ENCODE results near the gene LRP5.
"Not testable (repeated sequence)": the region's sequence is repeated elsewhere in the genome, so short reads cannot be mapped to it uniquely, and the experiment has no call there.

LRP5 gene

DNA sequence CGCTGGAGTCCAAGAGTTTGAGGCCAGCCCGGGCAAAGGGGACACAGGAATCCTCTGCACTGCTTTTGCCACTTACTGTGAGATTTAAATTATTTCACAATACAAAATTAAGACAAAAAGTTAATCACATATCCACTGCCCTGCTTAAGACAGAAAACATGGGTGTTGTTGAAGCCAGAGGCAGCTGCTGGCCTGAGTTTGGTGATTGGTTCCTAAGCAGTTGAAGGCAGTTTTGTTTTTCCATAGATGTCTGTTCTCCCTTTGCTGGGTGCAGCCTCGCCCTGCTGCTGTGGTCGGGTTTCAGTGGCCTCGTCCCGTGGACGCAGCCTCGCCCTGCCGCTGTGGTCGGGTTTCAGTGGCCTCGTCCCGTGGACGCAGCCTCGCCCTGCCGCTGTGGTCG lies 77.9 kb downstream of the LRP5 start:
- Histone ChIP-seq H3K9ac (ENCODE audit: low read depth, low read length) (no peak overlapping the region), H3K27me3 (ENCODE audit: insufficient read depth, low read length) (no peaks in the 10 kb centered on the region), H3K4me1 (ENCODE audit: insufficient read depth, low read length) (no peaks in the 10 kb centered on the region), H3K4me3 (ENCODE audit: low read length) (no peak overlapping the region), H3K27ac (ENCODE audit: low read depth, low read length) (no peak overlapping the region), H3K36me3 (ENCODE audit: insufficient read depth, low read length) (peaks cover 38% of the 10 kb centered on the region), H3K9me3 (ENCODE audit: insufficient read depth, low read depth, low read length) (no peaks in the 10 kb centered on the region)
- 97% methylated on average over 16 of the region's 16 CpGs for WGBS

DNA sequence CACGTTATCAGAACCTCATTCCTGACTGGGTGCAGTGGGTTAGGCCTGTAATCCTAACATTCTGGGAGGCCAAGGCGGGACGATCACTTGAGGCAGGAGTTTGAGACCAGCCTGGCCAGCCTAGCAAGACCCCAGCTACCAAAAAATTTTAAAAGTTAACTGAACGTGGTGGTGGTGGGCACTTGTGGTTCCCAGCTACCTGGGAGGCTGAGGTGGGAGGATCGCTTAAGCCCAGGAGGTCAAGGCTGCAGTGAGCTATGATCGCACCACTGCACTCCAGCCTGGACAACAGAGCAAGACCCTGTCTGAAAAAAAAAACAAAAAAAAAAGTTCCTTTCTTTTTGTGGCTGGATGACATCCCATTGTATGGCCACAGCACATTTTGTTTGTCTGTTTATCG lies 80.4 kb downstream of the LRP5 start:
- Histone ChIP-seq H3K36me3 (ENCODE audit: insufficient read depth, low read length) (peaks cover 28% of the 10 kb centered on the region), H3K9me3 (ENCODE audit: insufficient read depth, low read depth, low read length) (no peaks in the 10 kb centered on the region), H3K9ac (ENCODE audit: low read depth, low read length) (no peak overlapping the region), H3K4me3 (ENCODE audit: low read length) (no peak overlapping the region), H3K27ac (ENCODE audit: low read depth, low read length) (no peak overlapping the region), H3K27me3 (ENCODE audit: insufficient read depth, low read length) (no peaks in the 10 kb centered on the region), H3K4me1 (ENCODE audit: insufficient read depth, low read length) (no peaks in the 10 kb centered on the region)
- 96% methylated on average over 7 of the region's 7 CpGs for WGBS

DNA sequence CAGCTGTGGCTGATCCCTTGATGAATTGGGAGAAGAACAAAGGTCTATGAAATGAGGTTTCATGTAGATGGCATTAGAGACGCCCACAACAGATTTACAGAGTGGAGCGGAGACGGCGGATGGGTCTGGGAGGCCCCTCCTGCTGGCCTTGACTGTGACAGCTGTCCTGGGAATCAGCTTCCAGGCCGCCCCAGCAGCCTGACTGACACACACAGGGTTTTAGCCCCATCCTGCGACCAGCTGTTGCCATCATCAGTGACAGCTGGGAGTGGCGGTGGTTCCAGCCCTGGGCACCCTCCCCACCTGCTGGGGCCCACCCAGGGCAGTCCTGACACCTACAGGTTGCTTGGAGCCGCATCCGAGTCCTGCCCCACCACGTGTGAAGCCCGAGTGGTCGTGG lies 84.1 kb downstream of the LRP5 start:
- WGBS: 93% methylated on average over 12 of the region's 12 CpGs
- H3K9ac ChIP-seq (ENCODE audit: low read depth, low read length): no peak overlapping the region; the same call in 1 of the 2 replicates
- H3K27ac ChIP-seq (ENCODE audit: low read depth, low read length): no peak overlapping the region
- no peak overlapping the region for H3K4me3 ChIP-seq (ENCODE audit: low read length)
- H3K9me3 ChIP-seq (ENCODE audit: insufficient read depth, low read depth, low read length): no peaks in the 10 kb centered on the region
- H3K27me3 ChIP-seq (ENCODE audit: insufficient read depth, low read length): no peaks in the 10 kb centered on the region
- no peaks in the 10 kb centered on the region for H3K4me1 ChIP-seq (ENCODE audit: insufficient read depth, low read length)
- H3K36me3 ChIP-seq (ENCODE audit: insufficient read depth, low read length): peaks cover 9% of the 10 kb centered on the region

DNA sequence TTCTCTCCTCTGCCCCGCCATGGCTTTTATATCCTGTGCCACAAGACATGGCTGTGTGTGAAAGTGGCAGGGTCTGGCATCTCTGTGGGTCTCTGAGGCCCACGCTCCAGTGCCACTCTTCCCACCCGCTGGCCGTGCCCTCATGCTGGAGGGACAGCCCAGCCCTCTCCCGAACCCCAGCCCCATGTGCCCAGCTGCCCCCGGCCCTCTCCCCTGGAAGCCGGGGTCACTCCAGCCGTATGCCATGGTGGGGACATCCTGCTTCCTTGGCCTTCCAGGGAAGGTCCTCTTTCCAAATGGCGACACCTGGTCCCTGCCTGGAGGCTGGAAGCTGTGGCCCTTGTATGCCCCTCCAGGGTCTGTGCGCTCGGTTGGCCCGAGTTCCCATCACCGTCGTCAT lies 84.9 kb downstream of the LRP5 start:
- H3K36me3 ChIP-seq (ENCODE audit: insufficient read depth, low read length): peaks cover 4% of the 10 kb centered on the region
- no peaks in the 10 kb centered on the region for H3K4me1 ChIP-seq (ENCODE audit: insufficient read depth, low read length)
- no peaks in the 10 kb centered on the region for H3K9me3 ChIP-seq (ENCODE audit: insufficient read depth, low read depth, low read length)
- 95% methylated on average over 14 of the region's 14 CpGs for WGBS
- H3K27ac ChIP-seq (ENCODE audit: low read depth, low read length): no peak overlapping the region
- H3K9ac ChIP-seq (ENCODE audit: low read depth, low read length): no peak overlapping the region
- no peak overlapping the region for H3K4me3 ChIP-seq (ENCODE audit: low read length)
- H3K27me3 ChIP-seq (ENCODE audit: insufficient read depth, low read length): no peaks in the 10 kb centered on the region

DNA sequence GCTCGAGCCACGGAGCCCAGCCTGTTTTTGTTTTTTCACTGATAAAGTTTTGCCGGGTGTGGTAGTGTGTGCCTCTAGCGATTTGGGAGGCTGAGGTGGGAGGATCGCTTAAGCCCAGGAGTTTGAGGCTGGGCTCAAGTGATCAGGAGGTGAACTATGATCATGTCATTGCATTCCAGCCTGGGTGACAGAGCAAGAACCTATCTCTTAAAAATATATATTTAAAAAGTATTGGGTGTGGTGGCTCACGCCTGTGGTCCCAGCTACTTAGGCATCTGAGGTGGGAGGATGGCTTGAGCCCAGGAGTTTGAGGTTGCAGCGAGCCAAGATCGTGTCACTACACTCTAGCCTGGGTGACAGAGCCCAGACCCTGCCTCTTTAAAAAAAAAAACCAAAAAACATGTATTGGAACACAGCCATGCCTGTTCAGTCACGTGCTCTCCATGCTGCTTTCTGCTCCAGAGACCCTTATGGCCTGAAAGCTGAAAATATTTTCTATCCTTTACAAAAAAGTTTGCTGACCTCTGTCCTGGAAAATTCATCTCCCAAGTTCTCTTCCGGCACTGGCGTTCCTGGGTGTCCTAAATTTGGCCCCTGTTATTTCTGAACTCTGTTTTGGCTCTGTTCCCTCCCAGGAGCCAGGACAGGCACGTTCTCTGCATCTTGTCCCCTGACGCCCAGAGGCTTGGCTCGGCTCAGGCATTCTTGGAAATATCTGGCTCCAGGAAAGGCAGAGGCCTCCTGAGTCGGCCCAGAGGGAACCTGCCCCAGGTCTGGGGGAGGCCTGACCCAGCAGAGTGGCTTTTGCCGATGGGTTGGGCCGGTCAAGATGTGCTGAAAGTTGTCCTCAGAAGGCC lies 86.8 kb downstream of the LRP5 start:
- H3K36me3 ChIP-seq (ENCODE audit: insufficient read depth, low read length): peaks cover 15% of the 10 kb centered on the region
- WGBS: 93% methylated on average over 17 of the region's 17 CpGs
- H3K27ac ChIP-seq (ENCODE audit: low read depth, low read length): no peak overlapping the region
- H3K9me3 ChIP-seq (ENCODE audit: insufficient read depth, low read depth, low read length): no peaks in the 10 kb centered on the region
- H3K9ac ChIP-seq (ENCODE audit: low read depth, low read length): no peak overlapping the region
- no peak overlapping the region for H3K4me3 ChIP-seq (ENCODE audit: low read length)
- no peaks in the 10 kb centered on the region for H3K27me3 ChIP-seq (ENCODE audit: insufficient read depth, low read length)
- no peaks in the 10 kb centered on the region for H3K4me1 ChIP-seq (ENCODE audit: insufficient read depth, low read length)

DNA sequence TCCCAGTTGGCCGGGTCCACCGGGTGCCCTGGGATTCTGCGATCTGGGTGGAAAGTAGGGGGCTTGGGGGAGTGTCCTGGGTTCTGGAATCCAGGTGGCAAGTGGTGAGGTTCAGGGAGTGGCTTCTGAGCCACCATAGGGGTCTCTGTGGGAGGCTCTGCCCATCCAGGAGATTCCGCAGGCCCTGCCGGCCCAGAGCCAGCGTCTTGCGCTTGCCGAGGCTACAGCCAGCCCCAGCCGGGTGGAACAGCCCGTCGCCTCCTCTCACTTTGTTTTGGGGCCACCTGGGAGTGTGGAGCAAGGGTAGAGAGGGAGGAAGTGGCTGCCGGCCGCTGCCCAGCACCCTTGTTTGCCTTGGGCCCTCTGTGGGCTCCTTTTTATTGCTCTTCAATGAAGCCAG lies 87.5 kb downstream of the LRP5 start:
- WGBS: 93% methylated on average over 12 of the region's 13 CpGs
- Histone ChIP-seq H3K36me3 (ENCODE audit: insufficient read depth, low read length) (peaks cover 18% of the 10 kb centered on the region), H3K27me3 (ENCODE audit: insufficient read depth, low read length) (no peaks in the 10 kb centered on the region), H3K4me1 (ENCODE audit: insufficient read depth, low read length) (no peaks in the 10 kb centered on the region), H3K9ac (ENCODE audit: low read depth, low read length) (no peak overlapping the region), H3K27ac (ENCODE audit: low read depth, low read length) (no peak overlapping the region), H3K4me3 (ENCODE audit: low read length) (no peak overlapping the region), H3K9me3 (ENCODE audit: insufficient read depth, low read depth, low read length) (no peaks in the 10 kb centered on the region)

DNA sequence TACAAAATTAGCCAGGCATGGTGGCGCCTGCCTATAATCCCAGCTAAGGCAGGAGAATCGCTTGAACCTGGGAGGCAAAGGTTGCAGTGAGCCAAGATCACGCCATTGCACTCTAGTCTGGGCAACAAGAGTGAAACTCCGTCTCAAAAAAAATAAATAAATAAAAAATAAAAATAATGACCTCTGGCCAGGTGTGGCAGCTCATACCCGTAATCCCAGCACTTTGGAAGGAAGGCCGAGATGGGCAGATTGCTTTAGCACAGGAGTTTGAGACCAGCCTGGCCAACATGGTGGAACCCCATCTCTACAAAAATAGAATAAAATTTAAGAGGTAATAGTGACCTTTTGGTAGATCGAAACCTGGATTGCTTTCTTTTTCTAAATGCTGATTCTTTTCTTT lies 88.2 kb downstream of the LRP5 start:
- H3K36me3 ChIP-seq (ENCODE audit: insufficient read depth, low read length): peaks cover 18% of the 10 kb centered on the region
- not testable (repeated sequence) for H3K9me3 ChIP-seq (ENCODE audit: insufficient read depth, low read depth, low read length); H3K4me3 ChIP-seq (ENCODE audit: low read length); H3K27me3 ChIP-seq (ENCODE audit: insufficient read depth, low read length); H3K4me1 ChIP-seq (ENCODE audit: insufficient read depth, low read length); H3K9ac ChIP-seq (ENCODE audit: low read depth, low read length); H3K27ac ChIP-seq (ENCODE audit: low read depth, low read length)
- 97% methylated on average over 6 of the region's 7 CpGs for WGBS

DNA sequence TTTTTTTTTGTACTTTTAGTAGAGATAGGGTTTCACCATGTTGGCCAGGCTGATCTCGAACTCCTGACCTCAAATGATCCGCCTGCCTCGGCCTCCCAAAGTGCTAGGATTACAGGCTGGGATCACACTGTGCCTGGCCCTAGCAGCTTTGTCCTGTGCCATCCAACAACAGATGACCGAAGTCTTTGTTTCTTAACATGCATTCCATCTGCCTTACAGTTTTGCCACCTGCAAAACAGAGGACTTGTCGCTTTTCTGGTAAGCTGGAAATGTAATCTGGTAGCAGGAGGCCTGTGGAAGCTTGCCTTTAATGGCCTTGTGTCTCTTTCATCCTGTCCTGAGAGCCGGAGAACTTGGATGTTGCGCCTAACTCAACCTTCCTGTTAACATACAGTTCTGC lies 89.5 kb downstream of the LRP5 start:
- Histone ChIP-seq H3K9me3 (ENCODE audit: insufficient read depth, low read depth, low read length) (no peaks in the 10 kb centered on the region), H3K36me3 (ENCODE audit: insufficient read depth, low read length) (peaks cover 25% of the 10 kb centered on the region), H3K9ac (ENCODE audit: low read depth, low read length) (no peak overlapping the region), H3K4me3 (ENCODE audit: low read length) (no peak overlapping the region), H3K27ac (ENCODE audit: low read depth, low read length) (no peak overlapping the region), H3K4me1 (ENCODE audit: insufficient read depth, low read length) (no peaks in the 10 kb centered on the region), H3K27me3 (ENCODE audit: insufficient read depth, low read length) (no peaks in the 10 kb centered on the region)
- 83% methylated on average over 7 of the region's 7 CpGs for WGBS

DNA sequence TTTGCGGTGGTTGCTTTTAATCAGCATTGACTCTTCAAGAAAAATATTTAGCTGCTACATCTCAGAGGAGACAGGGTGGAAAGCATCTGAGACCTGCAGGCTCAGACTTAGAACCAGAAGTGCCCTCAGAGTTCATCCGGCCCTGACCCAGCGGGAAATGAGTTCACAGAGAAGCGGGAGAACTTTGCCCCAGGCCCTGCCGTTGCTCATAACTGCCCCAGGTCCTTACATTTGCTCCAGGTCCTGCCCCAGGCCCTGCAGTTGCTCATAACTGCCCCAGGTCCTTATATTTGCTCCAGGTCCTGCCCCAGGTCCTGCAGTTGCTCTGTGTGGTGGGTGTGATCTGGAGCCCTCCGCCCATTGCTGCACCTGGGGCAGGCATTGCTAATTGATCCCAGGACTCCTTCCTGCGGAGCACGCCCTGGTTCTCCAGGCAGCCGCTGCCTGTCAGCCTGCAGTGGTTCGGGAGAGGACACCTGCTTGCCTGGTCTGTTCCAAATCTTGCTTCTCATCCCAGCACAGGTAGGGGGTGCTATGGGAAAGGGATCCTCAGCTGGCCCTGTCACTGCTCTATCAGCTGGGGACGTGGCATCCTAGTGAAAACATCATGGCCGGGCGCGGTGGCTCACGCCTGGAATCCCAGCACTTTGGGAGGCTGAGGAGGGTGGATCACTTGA lies 90.1 kb downstream of the LRP5 start:
- H3K9ac ChIP-seq (ENCODE audit: low read depth, low read length): no peak overlapping the region
- H3K4me3 ChIP-seq (ENCODE audit: low read length): no peak overlapping the region
- 91% methylated on average over 15 of the region's 15 CpGs for WGBS
- no peaks in the 10 kb centered on the region for H3K9me3 ChIP-seq (ENCODE audit: insufficient read depth, low read depth, low read length)
- no peaks in the 10 kb centered on the region for H3K27me3 ChIP-seq (ENCODE audit: insufficient read depth, low read length)
- no peak overlapping the region for H3K27ac ChIP-seq (ENCODE audit: low read depth, low read length)
- H3K4me1 ChIP-seq (ENCODE audit: insufficient read depth, low read length): no peaks in the 10 kb centered on the region
- H3K36me3 ChIP-seq (ENCODE audit: insufficient read depth, low read length): peaks cover 27% of the 10 kb centered on the region

DNA sequence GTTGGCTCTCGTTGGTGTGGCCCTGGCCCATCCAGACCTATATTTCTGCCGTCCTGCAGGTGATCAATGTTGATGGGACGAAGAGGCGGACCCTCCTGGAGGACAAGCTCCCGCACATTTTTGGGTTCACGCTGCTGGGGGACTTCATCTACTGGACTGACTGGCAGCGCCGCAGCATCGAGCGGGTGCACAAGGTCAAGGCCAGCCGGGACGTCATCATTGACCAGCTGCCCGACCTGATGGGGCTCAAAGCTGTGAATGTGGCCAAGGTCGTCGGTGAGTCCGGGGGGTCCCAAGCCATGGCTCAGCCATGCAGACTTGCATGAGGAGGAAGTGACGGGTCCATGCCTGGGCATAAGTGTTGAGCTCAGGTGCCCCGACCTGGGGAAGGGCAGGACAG lies 91.0 kb downstream of the LRP5 start:
- H3K36me3 ChIP-seq (ENCODE audit: insufficient read depth, low read length): peaks cover 28% of the 10 kb centered on the region
- WGBS: 96% methylated on average over 18 of the region's 18 CpGs

DNA sequence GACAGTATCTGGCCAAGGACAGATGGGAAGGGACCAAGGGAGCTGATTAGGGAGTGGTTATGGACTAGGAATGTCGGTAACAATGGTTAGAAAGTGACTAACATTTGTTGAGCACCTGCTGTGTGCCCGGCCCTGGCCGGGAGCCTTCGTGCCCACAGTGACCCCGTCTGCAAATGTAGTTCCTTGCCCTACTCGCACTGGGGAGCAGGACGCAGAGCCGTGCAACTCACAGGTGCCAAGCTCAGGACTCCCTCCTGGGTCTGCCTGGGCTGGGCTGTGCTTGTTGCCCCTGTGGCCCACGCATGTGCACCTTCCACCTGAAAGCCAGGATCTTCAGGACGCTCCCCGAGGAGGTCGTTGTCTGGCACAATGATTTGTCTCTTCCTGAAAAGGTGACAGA lies 91.4 kb downstream of the LRP5 start:
- Histone ChIP-seq H3K27ac (ENCODE audit: low read depth, low read length) (no peak overlapping the region), H3K4me1 (ENCODE audit: insufficient read depth, low read length) (no peaks in the 10 kb centered on the region), H3K27me3 (ENCODE audit: insufficient read depth, low read length) (no peaks in the 10 kb centered on the region), H3K9ac (ENCODE audit: low read depth, low read length) (no peak overlapping the region), H3K9me3 (ENCODE audit: insufficient read depth, low read depth, low read length) (no peaks in the 10 kb centered on the region), H3K4me3 (ENCODE audit: low read length) (no peak overlapping the region), H3K36me3 (ENCODE audit: insufficient read depth, low read length) (peaks cover 32% of the 10 kb centered on the region)
- 95% methylated on average over 12 of the region's 12 CpGs for WGBS

More for the DNA sequence above, 91.0 kb downstream of the LRP5 start:
- no peaks in the 10 kb centered on the region for H3K27me3 ChIP-seq (ENCODE audit: insufficient read depth, low read length)
- H3K9me3 ChIP-seq (ENCODE audit: insufficient read depth, low read depth, low read length): no peaks in the 10 kb centered on the region
- H3K9ac ChIP-seq (ENCODE audit: low read depth, low read length): no peak overlapping the region
- H3K4me3 ChIP-seq (ENCODE audit: low read length): no peak overlapping the region
- H3K27ac ChIP-seq (ENCODE audit: low read depth, low read length): no peak overlapping the region
- no peaks in the 10 kb centered on the region for H3K4me1 ChIP-seq (ENCODE audit: insufficient read depth, low read length)
